ENCODE measurements around the gene NET1.

GRCh38 chr10:5461914-5462840, 49.8 kb downstream of the NET1 start:
- TF ChIP-seq CTCF (IDR thresholded peaks at IDR 0.05; ENCODE audit: low read depth, low read length) (no peak), EZH2phosphoT487 (IDR thresholded peaks at IDR 0.05; ENCODE audit: low read depth) (no peak)
